HPDE6-E6E7 (cell line): ENCODE results near the gene CEACAM6.

Experiments used
- DNase-seq: peaks from one replicate; pipeline ENCODE4 v3.0.0; 2011; ENCODE audit warnings: missing footprints; ENCODE audit errors: extremely low spot score

Gene CEACAM6

DNA sequence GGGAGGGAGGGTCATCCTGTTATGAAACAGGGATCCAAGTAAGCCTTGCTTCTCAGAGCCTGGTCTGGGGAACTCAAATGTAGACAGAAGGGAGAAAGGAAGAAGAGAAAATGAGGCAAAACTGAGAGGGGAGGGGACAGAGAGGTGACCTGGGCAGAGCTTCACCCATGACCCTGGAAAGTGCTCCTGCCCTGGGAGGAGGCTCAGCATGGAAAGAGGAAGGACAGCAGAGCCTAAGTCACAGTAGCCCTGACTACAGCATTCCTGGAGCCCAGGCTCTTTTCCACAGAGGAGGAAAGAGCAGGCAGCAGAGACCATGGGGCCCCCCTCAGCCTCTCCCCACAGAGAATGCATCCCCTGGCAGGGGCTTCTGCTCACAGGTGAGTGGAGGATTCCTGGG, 41.0 kb downstream of the CEACAM6 start, which contains the start of gene CEACAM3:
Gene CEACAM3, plus strand, starts transcription at position 226 of the 400 bp plus-strand sequence. Its CDS starts 91 bp downstream, at position 317.
- DNase-seq: no peak

DNA sequence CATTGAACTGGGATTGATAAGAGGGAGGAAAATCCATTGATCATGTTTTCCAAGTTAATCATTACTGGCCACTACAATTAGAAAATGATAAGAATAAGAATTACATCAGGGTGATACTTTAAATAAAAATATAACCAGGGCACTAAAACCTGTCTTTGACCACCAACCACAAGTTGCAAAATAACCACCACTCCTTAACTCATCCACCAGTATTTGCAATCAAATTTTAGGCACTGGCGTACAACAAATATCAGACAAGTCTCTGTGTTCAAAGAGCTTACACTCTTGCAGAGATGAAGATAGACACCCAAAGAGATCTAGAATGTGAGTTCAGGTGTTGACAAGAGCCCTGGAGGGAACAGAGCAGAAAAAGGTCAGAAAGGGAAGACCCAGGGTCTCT, 41.6 kb downstream of the CEACAM6 start:
- no peak for DNase-seq

DNA sequence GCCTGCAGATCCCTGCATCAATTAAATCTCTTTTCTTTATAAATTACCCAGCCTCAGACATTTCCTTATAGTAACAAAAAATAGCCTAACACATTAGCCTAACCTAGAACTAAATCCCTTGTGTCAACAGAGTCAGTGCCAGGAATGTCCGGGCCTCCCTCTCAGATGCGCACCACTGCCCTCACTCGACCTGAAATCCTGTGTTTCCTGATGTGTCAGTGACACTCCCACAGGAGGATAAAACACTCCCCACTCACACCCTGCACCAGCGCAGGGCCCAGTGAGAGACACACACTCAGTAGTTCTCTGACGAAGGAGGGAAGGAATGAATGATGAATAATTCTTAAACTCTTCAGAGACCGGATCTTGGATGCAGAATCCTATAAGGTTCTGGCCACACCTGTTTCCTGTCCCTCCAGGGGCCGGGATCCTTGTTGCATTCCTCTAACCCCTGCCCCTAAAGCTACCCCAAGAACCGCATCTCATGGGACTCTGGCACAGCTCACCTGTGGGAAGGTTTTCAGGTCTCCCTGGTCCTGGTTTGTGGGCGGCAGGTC, 44.2 kb downstream of the CEACAM6 start:
- no peak for DNase-seq

DNA sequence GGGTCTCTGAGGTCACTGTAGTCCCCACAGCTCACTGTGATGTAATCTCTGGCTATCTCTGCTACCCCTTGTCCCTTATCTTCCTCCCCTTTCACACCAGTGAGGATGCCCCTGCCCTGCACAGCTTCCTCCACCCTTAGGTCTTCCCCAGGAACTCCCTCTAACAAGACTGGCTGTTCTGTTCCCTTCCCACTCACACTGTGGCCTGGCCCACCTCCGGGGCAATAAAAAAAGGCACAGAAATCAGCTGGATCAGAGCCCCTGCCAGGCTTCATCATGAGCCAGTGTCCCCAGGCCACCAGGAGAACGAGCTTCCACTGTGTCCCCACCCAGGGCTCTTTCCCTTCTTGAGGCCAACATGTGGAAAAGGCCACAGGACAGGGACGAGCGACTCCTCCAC, 45.7 kb downstream of the CEACAM6 start:
- no peak for DNase-seq

DNA sequence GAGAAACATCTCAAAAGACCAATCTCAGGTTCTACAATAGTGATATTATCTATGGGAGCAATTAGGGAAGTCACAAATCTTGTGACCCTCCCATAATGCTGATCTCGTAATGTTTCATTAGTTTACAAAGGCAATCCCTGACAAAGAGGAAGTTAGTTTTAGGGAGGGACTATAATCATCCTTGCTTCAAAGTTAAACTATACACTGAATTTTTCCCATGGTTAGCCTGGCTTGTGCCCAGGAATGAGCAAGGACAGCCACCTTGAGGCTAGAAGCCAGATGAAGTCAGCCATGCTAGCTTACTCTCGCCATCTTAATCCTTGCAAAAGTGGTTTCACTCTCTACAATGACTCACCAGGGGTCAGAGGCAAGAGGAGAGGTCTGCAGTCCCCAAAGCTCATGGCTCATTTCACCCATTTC, 46.5 kb downstream of the CEACAM6 start:
- DNase-seq: no peak

DNA sequence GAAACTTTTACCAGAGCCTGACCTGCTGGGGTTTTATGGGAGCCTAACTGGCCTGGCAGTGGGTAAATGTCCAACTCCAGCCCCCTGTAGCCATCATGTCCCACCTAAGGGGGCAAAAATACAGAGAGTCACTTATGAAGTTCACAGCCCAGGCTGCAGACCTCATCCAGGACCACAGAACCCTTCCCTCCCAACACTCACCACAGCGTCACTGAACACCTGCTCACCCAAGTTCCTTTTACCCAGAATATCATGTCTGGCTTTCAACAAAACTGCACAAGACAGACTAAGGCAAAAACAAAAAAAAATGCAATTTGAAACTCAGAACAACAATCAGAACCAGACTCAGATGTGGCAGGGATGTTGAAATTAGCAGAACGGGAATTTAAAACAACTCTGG, 47.4 kb downstream of the CEACAM6 start:
- no peak for DNase-seq

DNA sequence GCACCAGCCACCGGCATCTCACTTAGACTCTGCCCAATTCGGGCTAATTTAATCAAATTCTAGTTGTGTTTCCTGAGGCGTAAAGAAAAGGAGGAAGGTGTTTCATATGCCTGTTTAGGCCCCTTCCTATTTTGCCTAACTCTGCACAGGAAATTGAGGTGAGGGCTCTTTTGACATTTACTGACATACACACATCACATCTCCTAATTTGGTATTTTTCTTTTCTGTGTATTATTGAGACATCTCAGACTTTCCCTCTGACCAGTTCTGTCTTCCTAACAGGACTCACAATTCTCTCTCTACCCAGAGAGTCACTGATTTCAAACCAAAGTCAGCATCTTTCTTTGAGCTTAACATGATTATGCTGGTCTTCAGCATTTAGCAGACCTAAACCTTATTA, 49.0 kb downstream of the CEACAM6 start:
- no peak for DNase-seq

DNA sequence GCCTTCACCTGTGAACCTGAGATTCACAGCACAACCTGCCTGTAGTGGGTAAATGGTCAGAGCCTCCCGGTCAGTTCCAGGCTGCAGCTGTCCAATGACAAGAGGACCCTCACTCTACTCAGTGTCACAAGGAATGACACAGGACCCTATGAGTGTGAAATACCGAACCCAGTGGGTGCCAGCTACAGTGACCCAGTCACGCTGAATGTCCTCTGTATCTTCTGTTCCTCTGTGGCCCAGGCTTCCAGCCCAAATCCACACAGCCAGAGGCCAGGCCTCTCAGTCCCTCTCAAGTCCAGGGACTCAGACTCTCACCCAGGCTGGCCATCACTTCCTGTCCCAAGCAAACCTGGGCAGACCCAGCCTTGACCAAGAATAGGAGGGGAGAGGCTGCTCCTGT, 51.8 kb downstream of the CEACAM6 start:
- DNase-seq: no peak

DNA sequence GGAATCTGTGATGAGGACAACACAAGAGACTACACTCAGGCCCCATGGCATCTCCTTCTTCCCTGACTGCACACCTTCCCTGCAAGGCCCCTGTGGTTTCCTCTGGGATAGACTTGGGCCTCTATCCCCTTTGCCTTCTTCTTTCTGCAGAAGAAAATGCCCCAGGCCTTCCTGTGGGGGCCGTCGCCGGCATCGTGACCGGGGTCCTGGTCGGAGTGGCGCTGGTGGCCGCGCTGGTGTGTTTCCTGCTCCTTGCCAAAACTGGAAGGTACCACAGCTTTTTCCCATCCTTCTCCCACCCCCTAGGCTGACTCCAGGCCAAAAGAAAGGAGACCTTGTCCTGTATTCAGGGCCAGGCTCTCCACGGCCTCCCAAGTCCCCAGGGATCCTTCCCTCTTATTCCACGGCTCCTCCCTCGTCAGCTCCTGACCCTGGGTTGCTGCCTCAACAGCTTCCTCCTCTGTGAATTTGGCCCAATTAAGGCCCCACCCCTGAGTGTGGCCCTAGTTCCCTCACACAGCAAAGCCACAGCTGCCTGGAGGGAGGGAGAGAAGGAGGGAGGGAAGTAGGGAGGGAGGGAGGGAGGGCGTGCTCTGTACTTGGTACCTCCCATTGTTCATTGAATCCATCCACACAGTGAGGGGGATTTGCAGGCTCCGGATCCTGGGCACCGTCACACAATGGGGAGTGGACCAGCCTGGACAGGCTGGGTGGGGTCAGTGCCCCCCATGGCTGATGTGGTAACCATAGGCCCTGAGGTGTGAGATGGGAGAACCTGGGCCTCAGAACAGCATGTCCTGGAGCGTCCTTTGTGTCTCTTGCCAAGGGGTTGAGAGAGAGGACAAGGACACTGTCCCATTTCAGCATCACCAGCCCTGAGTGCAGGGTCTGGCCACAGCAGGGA, 53.6 kb downstream of the CEACAM6 start:
- DNase-seq: no peak

DNA sequence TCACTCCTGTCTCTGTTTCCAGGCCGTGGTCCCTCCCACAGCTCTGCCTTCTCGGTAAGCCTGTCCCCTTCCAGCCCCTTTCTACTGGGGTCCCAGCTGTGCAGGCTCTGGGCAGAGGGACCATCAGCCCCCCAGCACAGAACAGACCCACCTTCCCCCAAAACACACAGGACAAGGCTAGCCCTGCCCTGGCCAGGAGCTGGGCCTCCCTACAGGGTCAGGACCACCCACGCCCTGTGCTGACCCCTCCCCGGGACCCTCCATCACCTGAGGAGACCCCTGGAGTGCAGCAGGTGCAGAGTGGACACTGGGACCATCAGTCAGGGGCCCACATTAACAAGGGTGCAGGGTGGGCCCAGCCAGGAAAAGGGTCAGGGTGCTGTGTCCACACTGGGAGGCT, 55.0 kb downstream of the CEACAM6 start:
- no peak for DNase-seq

DNA sequence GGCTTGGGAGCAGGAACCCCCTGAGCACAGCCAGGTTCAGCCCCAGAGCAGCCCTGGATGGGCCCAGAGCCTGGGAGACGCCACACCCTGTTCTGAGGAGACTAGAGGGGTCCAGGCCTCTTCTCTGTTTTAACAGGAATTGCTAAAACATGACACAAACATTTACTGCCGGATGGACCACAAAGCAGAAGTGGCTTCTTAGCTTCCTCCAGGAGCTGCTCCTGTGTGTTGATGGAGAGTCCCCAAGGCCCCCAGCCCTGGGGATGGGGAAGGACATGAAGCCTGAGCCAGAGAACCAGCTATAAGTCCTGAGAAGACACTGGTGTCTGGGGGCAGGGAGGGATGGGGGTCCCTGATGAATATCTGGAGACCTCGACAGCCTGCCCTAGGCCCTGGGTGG, 55.7 kb downstream of the CEACAM6 start:
- no peak for DNase-seq

DNA sequence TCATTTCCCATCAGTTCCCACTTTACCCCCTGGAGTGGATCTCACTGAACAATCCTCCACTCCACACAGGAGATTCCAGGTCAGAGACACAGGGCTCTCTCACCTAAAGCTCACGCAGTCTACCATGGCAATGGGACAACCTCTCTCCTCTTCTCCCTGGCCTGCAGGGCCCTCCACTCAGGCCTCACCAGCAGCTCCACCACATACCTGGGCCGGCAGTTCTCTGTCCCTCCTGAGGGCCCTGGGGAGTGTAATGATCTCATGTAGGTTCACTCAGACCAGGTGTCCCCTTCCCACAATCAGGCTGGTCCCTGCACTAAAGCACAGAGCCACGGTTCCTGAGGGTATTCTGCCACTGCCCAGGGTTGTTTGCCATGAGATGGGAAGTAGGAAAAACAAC, 56.7 kb downstream of the CEACAM6 start:
- DNase-seq: no peak

DNA sequence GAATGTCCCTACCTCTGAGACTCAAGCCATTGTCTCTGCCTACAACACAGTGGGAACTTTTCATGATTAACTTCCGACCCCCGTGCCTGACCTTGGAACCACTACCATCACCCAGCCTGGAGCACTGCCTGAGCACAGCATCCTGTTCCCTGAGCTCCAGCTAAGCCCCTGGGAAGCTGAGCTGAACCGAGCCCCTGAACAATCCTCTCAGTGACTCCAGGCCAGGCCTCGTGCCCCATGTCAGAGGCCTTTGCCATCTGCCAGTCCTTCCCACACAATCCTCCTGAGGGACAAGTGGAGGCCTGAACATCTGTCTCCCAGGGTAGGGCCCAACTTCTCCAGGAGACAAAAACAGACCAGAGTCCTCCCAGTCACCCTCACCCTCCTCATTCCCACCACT, 58.6 kb downstream of the CEACAM6 start:
- no peak for DNase-seq

DNA sequence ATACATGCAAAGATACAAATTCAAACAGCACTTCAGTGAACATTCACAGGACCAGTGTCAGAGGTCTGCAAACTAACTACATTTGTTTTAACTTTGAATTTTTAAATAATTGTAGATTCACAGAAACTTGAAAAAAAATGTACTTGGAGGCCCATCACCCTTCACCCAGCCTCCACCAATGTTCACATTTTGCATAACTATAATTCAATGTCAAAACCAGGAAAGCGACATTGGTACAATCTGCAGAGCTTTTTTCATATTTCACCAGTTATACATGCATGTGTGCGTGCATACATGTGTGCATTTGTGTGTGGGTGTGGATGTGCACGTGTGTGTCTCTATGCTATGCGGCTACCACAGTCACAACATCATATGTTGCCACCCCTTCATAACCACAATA, 60.0 kb downstream of the CEACAM6 start:
- DNase-seq: no peak

DNA sequence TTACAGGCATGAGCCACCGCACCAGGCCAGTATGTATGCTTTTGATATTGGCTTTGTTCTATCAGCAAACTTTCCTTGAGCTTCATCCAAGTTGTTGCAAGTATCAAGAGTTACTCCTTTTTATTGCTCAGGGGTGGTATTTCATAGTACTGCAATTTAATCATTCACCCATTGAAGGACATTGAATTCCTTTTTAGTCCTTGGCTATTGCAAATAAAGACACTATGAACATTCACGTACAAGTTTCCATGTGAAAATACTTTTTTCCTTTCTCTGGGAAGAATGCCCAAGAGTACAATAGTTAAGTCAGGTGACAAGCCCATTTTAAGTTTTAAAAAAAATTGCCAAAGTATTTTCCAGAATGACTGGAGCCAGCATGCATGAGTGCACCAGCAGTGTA, 61.4 kb downstream of the CEACAM6 start:
- no peak for DNase-seq

DNA sequence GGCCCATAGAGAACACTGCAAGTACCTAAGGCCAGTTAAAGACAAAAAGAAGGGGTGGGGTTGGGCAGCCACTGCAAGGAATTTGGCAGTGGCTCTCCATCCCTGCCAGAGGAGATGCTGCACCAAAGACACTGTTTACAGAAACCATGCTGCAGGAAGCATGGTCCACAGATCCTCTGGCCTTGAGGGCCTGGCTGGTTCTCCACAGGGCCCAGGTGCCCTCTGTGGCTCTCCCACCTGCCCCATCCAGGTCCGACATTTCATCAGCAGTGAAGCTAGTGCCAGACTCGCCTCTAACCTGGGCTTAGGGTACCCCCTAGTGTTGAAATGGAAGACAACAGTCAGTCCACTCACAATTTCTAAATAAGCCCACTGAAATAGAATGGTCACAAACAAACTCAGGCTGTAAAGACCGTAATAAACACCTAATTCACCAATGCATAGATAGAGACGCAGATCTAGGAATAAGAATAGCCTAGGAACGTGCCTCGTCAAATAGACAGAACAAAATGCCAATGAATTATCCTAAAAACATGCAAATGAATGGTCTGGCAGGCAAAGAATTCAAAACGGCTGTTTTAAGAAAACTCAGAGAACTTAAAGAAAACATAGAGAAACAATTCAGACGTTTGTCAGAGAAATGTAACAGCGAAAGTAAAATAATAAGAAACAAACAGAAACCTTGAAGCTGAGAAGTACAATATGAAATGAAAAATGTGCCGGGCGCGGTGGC, 65.8 kb downstream of the CEACAM6 start:
- peak; percentile 37 for DNase-seq
